GM12864 (cell line): ENCODE measurements around the gene GCNA.
"Not testable (repeated sequence)": the region's sequence is repeated elsewhere in the genome, so short reads cannot be mapped to it uniquely, and the experiment has no call there.

Source experiments
- DNase-seq: peaks from one replicate; pipeline ENCODE4 v3.0.0-alpha.2; 2011; ENCODE audit warnings: low read depth
- H3K4me3 ChIP-seq: 2 replicates; pipeline ENCODE4 v1.5.1; 2011; ENCODE audit warnings: mild to moderate bottlenecking, low read depth, low read length, control low read depth
- CTCF ChIP-seq: IDR thresholded peaks from 2 replicates; pipeline ENCODE4 v1.5.1; 2011; ENCODE audit warnings: low read depth, mild to moderate bottlenecking, moderate library complexity, low read length, control low read depth, inconsistent platforms; ENCODE audit errors: missing control alignments

The GCNA gene

GRCh38 chrX:71606536-71607216 lies 28.4 kb downstream of the GCNA start:
- no peak for DNase-seq
- TF ChIP-seq CTCF = no peak
- H3K4me3 ChIP-seq = no peak overlapping the region

- TF ChIP-seq CTCF = no peak
- DNase-seq = no peak
- no peak overlapping the region for H3K4me3 ChIP-seq
Measured at GRCh38 chrX:71607488-71607887, 29.3 kb downstream of the GCNA start.

- H3K4me3 ChIP-seq = no peak overlapping the region
- TF ChIP-seq CTCF = peak; percentile 9
- no peak for DNase-seq
Measured at GRCh38 chrX:71609095-71609750, 31.0 kb downstream of the GCNA start.

- DNase-seq = not testable (repeated sequence)
Measured at GRCh38 chrX:71611736-71612135, 33.5 kb downstream of the GCNA start.

GRCh38 chrX:71612256-71612655 lies 34.0 kb downstream of the GCNA start:
- no peak for TF ChIP-seq CTCF
- H3K4me3 ChIP-seq = no peak overlapping the region
- no peak for DNase-seq

More at GRCh38 chrX:71611736-71612135, 33.5 kb downstream of the GCNA start:
- not testable (repeated sequence) for H3K4me3 ChIP-seq

GRCh38 chrX:71615056-71615455 lies 36.8 kb downstream of the GCNA start:
- no peak for DNase-seq
- TF ChIP-seq CTCF = no peak
- H3K4me3 ChIP-seq = no peak overlapping the region

GRCh38 chrX:71615954-71616353 lies 37.7 kb downstream of the GCNA start:
- no peak overlapping the region for H3K4me3 ChIP-seq
- DNase-seq = no peak
- no peak for TF ChIP-seq CTCF
